Measurements from ENCODE around the gene CELF1. TPM values are rescaled to one million over a fixed set of nuclear protein-coding genes. Genes with fewer than 3 reads are reported as not detected.

The CELF1 gene
- polyA plus RNA-seq, 1 donor = 71.5 TPM

DNA sequence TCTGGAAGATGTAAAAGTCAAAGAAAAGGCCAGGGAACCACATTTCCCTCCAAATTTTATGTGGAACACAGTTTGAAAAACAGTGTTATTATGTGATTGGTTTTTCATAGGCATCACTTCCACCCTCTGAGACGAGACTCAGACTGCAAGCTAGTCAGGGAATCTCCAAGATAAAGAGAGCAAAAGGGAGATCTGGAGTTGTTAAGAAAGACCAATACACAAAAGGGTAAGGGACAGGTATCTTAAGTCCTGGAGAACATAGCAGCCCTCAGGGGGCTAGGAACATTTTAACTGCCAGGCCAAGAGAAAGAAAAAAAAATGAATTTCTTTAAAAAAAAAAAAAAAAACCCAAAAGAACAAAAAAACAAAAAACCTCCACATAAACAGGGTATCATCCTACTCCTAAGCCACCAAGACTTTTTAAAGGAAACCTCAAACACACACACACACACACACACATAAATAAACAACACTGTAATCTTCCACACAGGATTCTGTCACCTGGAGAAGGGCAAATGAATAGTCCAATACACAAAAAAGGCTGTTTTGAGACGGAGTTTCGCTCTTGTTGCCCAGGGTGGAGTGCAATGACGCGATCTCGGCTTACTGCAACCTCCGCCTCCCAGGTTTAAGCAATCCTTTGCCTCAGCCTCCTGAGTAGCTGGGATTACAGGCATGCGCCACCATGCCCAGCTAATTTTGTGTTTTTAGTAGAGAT is 44.5 kb downstream of the CELF1 start:
- no peak for DNase-seq

GRCh38 chr11:47507563-47508239 is 45.2 kb downstream of the CELF1 start:
- no peak for DNase-seq

DNA sequence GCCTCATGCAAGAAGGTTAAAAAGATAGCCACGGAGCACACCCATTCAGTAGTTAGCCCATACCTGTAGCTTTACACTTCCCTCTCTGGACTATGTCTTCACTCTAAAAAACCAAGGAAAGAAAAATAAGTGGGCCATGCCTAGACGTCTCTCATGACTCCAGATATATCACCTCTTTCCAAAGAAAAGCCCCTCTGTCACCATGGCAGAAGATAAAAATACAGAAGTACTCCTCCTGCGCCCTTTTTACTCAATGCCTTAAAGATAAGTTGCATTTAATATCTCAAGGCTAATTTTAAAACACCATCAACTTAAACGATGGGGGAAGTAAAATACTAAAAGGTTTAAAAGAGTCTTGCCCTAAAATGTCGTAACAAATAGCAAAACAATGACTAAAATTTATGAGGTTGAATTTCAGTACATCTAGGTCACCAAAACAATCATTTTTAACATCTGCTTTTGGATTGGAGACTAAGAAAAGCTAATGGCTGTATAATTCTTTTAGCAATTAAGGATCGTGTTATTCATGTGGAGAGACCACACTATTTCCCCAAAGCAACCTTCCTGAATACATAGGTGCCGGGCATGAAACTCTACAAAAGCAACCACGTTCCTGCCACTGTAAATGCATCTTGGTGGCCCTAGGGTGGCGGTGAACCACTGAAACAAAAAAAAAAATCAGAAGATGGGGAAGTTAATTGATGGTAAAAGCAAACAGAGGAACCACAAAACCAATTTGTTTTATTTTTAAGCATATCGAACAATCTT is 46.0 kb downstream of the CELF1 start:
- no peak for DNase-seq

GRCh38 chr11:47506373-47506772 is 46.6 kb downstream of the CELF1 start:
- DNase-seq = no peak

GRCh38 chr11:47504910-47505309 is 48.0 kb downstream of the CELF1 start:
- DNase-seq = no peak

GRCh38 chr11:47503227-47503626 is 49.7 kb downstream of the CELF1 start:
- DNase-seq = no peak

DNA sequence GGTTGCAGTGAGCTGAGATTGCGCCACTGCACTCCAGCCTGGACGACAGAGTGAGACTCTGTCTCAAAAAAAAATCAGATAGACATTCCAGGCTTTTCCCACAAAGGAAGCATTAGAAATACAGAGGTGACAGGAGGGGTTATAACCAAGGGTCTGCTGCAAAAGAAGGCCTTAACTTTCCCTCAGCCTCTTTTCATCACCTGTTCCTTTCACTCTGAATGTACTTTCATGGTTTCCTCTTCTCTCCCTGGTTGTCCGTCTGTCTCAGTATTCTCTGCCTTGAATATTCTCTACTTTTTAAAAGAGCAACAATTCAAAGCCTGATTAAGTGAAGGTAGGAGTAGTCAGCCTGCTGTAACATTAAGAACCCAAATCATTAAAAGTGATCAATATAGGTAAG is 50.2 kb downstream of the CELF1 start:
- DNase-seq = no peak

DNA sequence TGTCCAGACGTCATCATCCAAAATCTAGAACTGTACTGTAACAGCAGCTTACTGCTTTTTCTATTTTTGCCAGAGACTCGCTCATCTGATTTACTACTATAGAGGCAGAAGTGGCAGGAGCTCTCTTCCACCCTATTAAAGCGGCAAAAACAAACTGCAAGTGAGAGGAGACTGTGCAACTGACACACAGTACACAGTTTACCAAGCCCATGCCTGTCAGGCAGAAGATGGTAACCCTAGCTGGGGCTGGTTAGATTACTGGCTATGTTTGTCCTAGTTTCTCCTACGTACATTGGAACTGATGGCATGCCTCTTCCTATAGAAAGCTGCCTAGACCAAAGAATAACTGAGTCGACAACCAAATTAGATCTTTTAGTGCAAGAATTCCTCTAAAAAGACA is 51.8 kb downstream of the CELF1 start:
- DNase-seq = no peak

DNA sequence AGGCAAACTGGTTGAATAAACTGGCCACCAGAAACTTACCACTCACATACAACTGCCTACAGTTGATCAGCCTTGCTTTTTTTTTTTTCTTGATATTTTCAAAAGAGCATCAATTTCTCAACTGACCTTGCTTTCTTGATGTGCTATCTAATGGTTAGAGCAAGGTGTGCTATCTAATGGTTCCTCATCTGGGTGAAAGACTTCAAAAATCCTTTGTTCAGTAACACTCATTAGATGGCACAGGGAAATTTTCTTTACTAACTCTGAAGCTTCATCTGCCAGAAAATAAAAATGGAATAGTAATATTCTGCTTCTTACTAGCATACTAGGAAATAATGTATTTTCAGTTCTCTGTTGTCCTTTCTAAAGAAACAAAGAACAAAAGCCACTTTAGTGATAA is 52.8 kb downstream of the CELF1 start:
- DNase-seq = no peak

DNA sequence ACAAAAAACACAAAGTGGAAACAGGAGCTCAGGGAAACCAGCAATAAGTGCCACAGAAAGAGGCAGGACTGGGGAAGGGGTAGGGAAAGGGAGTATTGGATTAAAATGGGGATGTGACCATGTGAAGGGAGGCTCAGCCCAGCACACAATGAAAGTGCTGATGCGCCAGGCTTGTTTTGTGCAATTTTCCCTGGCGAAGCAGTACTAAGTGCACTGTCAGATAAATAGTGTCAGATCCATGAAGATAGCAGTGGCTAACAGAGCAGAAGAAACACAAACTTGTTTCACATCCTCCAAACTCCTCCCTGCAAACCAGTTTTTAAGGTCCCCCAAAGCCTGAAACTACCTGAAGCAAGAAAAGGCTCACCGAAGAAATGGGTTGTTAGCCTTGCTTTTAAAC is 53.3 kb downstream of the CELF1 start:
- DNase-seq = peak; percentile 20

GRCh38 chr11:47499161-47499560 is 53.8 kb downstream of the CELF1 start:
- no peak for DNase-seq

DNA sequence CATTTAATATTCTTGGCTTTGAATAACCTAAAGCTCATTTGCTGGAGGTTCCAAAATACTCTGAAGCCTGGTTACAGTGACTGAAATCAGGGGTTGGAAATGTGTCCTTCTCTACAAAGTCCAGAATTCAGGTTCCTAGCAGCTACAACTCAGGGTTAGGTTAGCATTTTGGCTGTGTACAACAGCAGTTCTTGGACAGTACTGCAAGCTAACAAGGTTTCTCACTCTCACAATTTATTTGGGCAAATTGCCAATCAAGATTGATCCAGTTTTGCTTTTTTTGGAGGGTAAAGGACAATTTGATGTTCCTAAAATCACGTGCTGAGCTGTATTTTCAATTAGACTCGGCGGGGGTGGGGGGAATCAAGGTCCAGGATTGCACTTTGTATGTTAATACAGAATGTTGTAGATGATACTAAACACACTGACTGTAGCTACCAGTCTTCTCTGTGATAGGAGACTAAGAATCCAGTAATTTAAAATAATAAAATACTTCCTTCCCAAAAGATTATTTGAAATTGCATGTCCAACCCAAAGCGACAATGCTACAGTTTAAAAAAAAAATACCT is 54.3 kb downstream of the CELF1 start:
- DNase-seq = no peak

- no peak for DNase-seq
These were observed 54.8 kb downstream of the CELF1 start for GRCh38 chr11:47498149-47498548.

DNA sequence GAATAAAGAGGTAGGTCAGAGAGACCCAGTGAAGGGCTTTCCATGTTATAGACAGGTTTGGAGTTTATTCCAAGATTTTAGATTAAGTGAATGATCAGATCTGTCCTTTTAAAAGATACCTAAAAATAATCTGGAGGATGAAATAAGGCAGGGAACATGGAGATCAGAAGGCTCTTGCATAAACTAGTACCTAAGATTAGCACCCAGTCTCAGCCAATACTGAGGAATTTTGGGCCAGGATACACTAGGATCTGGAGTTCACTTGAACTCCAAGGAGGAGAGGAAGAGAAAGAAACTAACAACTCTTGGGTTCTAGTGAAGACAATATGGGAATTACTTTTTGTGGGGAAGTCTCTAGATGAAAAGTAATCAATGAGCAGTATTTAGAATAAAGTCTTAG is 56.1 kb downstream of the CELF1 start:
- no peak for DNase-seq

DNA sequence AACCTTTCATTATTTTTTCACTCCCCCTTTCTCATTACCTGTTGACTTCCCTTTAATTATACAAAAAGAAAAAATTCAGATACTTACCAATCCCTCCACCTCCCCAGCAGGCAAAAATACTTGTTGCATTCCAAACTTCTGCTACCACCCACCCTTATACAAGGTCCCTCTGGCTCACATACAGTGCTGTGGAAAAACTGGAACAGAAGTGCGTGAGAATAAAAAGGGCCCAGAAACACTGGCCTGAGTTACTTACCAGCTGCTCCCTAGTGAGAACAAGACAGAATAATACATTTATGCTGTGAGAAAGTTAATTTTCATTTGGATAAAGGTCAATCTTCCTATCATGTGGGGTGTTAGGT is 57.1 kb downstream of the CELF1 start:
- DNase-seq = no peak

DNA sequence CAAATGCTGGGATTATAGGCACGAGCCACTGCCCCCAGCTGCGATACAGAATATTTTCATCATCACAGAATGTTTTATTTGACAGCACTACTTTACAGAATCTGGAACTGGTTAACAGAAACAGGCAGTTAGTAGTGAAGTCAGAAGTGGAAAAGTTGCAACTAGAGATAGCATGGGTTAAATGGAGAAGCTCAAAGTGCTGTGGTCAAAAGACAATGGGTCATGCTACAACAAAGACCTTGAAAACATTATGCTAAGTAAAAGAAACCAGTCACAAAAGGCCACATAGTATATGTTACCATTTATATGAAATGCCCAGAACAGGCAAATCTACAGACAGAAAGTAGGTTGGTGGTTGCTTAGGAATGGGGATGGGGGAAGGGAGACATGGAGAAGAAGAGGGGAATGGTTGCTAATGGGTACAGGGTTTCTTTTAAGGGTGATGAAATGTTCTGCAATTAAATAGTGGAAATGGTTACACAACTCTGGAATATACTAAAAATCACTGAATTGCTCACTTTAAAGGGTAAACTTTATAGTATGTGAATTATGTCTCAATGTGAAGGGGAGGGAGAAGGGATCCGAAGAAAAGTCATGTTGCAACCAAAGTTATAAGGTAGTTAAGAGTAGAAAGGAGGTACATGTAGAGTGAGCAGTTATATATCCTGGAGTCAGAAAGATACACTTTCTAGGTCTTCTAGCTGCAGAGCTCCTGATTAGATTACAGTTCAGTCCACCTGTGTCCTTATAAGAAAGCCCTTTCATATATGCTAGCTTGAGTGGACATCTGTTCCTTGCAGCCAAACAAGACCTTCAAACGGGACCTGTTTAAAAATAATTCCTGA is 57.7 kb downstream of the CELF1 start:
- DNase-seq = no peak

- DNase-seq = no peak
These were observed 63.6 kb downstream of the CELF1 start for GRCh38 chr11:47489395-47489755.

- DNase-seq = no peak
These were observed 64.1 kb downstream of the CELF1 start for GRCh38 chr11:47488674-47489394.

DNA sequence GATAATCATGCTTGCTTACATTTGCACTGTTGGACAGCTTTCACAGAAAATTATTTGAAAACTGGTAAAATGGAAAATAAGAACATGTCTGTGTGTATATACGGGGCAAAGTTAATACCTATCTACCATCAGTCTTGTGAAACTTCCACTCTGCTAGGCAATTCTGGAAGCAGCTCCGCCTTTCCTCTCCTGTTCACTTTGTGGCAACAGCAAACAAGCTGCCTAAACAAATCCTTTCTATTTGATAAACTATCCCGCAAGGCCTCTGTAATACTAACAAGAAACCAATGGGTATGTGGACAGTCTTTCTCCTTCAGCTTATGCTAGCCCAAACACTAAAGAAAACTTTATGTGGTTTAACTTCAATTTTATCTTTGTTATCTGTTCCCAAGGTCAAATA is 64.8 kb downstream of the CELF1 start:
- no peak for DNase-seq

DNA sequence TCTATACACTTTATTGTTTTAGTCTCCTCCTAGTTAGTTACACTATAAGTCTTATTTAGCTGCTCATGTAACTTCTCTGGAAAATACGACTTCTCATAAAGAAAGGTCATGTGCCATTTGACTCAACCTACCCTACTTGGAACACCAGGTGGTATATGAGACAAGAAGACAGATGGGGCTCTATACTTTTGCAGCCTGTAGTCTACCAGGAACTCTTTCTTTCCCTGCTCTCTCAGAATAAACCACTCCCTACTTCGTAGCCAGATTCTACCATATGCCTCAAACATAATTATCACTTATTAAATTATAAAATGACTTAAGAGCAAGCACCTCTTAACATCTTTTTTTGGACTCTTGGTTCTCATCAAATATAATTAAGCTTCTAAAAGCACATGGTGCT is 65.5 kb downstream of the CELF1 start:
- no peak for DNase-seq

GRCh38 chr11:47485107-47485506 is 67.8 kb downstream of the CELF1 start:
- no peak for DNase-seq

GRCh38 chr11:47483457-47483856 is 69.5 kb downstream of the CELF1 start:
- DNase-seq = no peak
